GM18526 (cell line): Measurements from ENCODE around the gene EIF2S3.

Source experiments
- POLR2A ChIP-seq: IDR thresholded peaks from 3 replicates; pipeline ENCODE4 v1.6.1; 2011; ENCODE audit not compliant: insufficient read length; ENCODE audit errors: extremely low read depth

Gene EIF2S3

DNA sequence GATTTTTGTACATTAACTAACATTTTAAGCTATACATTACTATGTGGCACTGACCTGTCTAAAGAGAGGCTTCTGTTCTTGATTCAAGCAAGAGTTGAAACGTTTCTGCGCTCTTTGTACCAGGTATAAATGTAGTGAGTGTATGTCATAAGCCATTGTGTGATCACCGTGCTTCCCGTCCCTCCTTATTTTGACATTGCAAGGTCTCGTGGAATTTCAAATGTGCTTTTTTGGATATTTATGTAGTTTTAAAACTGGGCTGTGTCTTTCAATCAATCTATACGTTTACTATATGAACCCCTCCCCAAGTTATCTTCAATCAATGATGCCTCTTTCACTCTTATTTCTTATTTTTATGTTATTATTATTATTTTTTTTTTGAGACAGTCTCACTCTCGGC lies 27.7 kb upstream of the EIF2S3 start, which contains the start of gene KLHL15:
TSS of gene KLHL15 (minus strand) at position 101 of the 400 bp plus-strand sequence. CDS start 20,493 bp downstream, outside the sequence.
- TF ChIP-seq POLR2A, result no peak

- TF ChIP-seq POLR2A, result no peak
These were observed 26.8 kb upstream of the EIF2S3 start for GRCh38 chrX:24027985-24028384.

DNA sequence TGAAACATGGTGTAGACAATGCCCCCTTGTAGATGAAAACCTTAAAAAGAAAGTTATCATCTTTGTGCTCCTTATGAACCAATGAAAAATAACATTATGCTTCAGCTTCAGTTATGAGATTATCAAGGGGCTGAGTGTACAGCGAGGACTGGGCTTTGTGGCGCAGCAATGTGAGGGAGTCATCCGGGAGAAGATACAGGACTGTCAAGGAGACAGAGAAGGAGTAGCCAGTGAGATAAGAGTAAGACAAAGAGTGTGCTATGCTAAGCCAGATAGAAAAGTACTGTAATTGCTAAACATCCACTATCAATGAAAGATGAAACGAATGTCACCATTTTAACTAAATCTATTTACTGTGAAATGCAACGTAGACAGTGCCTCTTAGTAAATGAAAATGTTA lies 24.2 kb upstream of the EIF2S3 start:
- no peak for TF ChIP-seq POLR2A

- TF ChIP-seq POLR2A, result no peak
These were observed 20.3 kb upstream of the EIF2S3 start for GRCh38 chrX:24034485-24034884.

- no peak for TF ChIP-seq POLR2A
These were observed 17.0 kb upstream of the EIF2S3 start for GRCh38 chrX:24037729-24038128.

- TF ChIP-seq POLR2A, result no peak
These were observed 244 bp downstream of the EIF2S3 start for GRCh38 chrX:24055043-24055356.

DNA sequence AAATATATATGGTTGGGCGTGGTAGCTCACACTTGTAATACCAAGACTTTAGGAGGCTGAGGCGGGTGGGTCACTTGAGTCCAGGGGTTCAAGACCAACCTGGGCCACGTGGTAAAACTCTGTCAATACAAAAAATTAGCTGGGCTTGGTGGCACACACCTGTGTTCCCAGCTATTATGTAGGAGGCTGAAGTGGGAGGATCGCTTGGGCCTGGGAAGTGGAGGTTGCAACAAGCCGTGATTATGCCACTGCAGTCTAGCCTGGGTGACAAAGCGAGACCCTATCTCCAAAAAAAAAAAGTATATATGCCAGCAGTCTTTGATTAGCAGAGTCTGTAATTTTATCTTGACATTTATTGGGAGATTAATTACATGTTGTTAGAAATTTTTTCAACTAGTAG lies 8.7 kb downstream of the EIF2S3 start:
- no peak for TF ChIP-seq POLR2A

DNA sequence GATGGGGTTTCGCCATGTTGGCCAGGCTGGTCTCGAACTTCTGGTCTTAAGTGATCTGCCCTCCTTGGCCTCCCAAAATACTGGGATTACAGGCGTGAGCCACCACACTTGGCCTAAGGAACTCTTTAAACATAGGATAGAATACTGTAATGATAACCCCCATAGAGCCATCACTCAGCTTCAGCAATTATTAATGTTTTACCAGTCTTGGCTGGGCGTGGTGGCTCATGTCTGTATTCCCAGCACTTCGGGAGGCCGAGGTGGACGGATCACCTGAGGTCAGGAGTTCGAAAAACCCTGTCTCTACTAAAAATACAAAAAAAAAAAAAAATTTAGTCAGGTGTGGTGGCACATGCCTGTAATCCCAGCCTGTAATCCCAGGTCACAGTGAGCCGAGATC lies 15.1 kb downstream of the EIF2S3 start:
- TF ChIP-seq POLR2A, result no peak

DNA sequence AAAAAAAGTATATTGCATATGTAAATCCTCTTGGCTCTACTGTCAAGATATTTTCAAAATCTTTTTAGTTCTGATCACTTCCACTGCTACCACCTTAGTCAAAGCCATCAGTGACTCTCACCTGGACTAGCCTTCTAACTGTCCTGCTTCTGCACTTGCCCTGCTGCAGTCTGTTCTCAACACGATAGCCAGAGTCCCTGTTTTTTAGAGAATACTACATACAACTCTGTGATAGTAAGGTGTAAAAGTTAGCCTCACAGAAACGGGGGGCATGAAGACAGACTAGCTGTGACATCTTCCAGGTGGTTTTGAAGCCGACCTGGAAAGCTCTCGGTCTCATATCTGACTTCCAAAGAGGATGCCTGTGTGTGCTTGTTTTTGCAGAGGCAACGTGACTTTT lies 24.7 kb downstream of the EIF2S3 start:
- TF ChIP-seq POLR2A, result no peak

- TF ChIP-seq POLR2A, result no peak
These were observed 25.9 kb downstream of the EIF2S3 start for GRCh38 chrX:24080704-24081103.

DNA sequence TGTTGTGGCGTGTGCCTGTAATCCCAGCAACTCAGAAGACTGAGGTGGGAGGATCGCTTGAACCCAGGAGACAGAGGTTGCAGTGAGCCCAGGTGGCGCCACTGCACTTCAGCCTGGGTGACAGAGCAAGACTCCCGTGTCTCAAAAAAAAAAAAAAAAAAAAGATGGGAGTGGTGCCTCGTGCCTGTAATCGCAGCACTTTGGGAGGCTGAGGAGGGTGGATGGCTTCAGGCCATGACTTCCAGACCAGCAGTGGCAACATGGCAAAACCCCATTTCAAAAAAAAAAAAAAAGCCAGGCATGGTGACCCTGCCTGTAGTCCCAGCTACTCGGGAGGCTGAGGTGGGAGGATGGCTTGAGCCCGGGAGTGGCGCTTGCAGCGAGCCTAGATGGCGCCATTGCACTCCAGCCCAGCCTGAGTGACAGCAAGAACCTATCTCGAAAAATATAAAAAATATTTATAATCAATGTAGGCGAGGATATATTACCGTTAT lies 27.0 kb downstream of the EIF2S3 start:
- no peak for TF ChIP-seq POLR2A

GRCh38 chrX:24082447-24082846 lies 27.7 kb downstream of the EIF2S3 start:
- no peak for TF ChIP-seq POLR2A

GRCh38 chrX:24085101-24085500 lies 30.3 kb downstream of the EIF2S3 start:
- TF ChIP-seq POLR2A, result no peak

GRCh38 chrX:24090300-24091200 lies 35.8 kb downstream of the EIF2S3 start:
- TF ChIP-seq POLR2A, result no peak

DNA sequence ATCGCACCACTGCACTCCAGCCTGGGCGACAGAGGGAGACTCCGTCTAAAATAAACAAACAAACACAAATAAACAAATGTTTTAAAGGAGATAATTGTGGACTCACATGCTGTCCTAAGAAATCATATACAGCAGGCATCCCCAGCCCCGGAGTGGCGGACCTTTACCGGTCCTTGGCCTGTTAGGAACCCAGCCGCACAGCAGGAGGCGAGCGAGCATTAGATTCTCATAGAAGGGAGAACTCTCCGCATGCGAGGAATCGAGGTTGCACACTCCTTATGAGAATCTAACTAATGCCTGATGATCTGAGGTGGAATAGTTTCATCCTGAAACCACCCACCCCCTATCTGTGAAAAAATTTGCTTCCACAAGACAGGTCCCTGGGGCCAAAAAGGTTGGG lies 39.0 kb downstream of the EIF2S3 start:
- TF ChIP-seq POLR2A, result no peak

DNA sequence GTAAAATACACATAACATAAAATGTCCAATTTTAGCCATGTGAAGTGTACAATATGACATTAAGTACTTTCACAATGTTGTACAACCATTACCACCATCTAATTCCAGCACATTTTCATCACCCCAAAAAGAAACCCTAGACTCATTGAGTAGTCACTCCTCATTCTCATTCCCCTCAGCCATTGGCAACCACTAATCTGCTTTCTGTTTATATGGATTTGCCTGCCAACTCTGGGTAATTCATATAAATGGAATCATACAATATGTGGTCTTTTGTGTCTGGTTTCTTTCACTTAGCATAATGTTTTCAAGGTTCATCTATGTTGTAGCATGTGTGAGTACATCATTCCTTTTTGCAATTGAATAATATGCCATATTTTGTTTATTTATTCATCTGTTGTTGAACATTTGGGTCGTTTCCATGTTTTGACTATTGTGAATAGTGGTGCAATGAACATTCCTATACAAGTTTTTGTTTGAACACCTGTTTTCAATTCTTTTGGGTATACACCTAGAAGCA lies 43.0 kb downstream of the EIF2S3 start:
- TF ChIP-seq POLR2A, result no peak

- no peak for TF ChIP-seq POLR2A
These were observed 44.2 kb downstream of the EIF2S3 start for GRCh38 chrX:24098932-24099331.
